HG03457 (cell line): ENCODE measurements around the gene FOXD4L3.
"Not testable (repeated sequence)": the region's sequence is repeated elsewhere in the genome, so short reads cannot be mapped to it uniquely, and the experiment has no call there.

Source experiments
- ATAC-seq: cut with Tn5 transposase; IDR thresholded peaks from one replicate; pipeline ENCODE4 v1.9.1; 2021; ENCODE audit warnings: moderate number of reproducible peaks; ENCODE audit not compliant: unreplicated experiment

The FOXD4L3 gene

DNA sequence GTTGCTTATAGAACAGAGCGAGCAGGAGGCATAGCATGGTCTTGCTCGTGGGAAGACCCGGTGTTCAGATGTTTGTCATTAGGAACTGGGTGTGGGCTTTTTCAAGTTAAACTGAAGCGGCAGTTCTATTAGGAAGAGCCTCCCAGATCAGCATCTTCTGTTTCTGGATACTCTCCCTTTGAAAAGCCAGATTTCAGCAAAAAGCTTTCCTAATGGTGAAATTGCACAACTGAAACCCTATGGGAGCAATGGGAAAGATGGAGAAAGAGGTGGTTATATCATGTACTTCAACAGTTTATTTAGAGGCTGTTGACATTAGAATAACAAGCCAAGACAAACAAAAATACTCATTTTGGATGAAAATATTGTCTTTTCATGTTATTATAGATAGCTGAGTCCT, 41.3 kb downstream of the FOXD4L3 start:
- not testable (repeated sequence) for ATAC-seq

DNA sequence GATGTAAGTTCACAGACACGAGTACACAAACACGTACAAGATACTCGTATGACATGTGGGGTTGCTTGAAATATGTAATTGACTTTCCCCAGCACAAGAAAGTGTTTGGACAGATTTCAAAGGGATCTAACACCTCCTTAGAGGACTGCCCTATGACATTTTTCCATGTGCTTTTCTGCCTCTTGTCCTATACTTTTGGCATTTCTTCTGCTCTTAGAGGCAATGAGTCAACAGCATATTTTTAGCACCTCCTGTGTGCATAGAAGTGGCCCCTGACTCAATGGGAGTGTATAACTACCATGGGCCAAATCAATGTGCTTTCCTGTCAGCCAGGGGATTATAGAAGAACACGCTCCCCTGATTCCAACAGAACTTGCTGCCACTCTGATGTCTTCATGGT, 49.0 kb downstream of the FOXD4L3 start:
- ATAC-seq = not testable (repeated sequence)
